Activated naive CD4-positive, alpha-beta T cell treated with anti-CD3 and anti-CD28 coated beads for 36 hours (primary cell): Measurements from ENCODE around the gene MNAT1. TPM values are rescaled to one million over a fixed set of nuclear protein-coding genes. Genes with fewer than 3 reads are reported as not detected.

ENCODE experiments used
- CTCF ChIA-PET: fragments of 350-600 bp; sonication (Branson Sonifier 250); formaldehyde crosslinking; loops from one replicate; lab custom pipeline; 2021; ENCODE audit warnings: antibody characterized with exemption; lab: Charles Lee
- DNase-seq: peaks from one replicate; pipeline ENCODE4 v3.0.0-alpha.2; 2020
- H3K27ac Mint-ChIP-seq: one replicate; pipeline ENCODE4 v1.8.0; 2021; ENCODE audit warnings: mild to moderate bottlenecking, mixed read lengths
- H3K27me3 Mint-ChIP-seq: one replicate; pipeline ENCODE4 v1.8.0; 2021; ENCODE audit warnings: low read depth, mixed read lengths
- H3K36me3 Mint-ChIP-seq: one replicate; pipeline ENCODE4 v1.8.0; 2021; ENCODE audit warnings: low read depth, mixed read lengths
- H3K4me1 Mint-ChIP-seq: one replicate; pipeline ENCODE4 v1.8.0; 2021; ENCODE audit warnings: low read depth, mixed read lengths
- H3K4me3 Mint-ChIP-seq: one replicate; pipeline ENCODE4 v1.8.0; 2021; ENCODE audit warnings: mild to moderate bottlenecking, moderate library complexity, mixed read lengths
- H3K9me3 Mint-ChIP-seq: one replicate; pipeline ENCODE4 v1.8.0; 2021; ENCODE audit warnings: mixed read lengths
- intact Hi-C: fragments of 100-400 bp; cut with micrococcal nuclease; formaldehyde crosslinking; loops from one replicate; pipeline ENCODE4 v1.15.1; 2023
- total RNA-seq, 2 experiments: library from RNA; stranded (reverse); gene quantifications; one replicate each; pipeline ENCODE4 v1.2.3, GENCODE V29; 2021

Gene MNAT1
- total RNA-seq, 2 experiments from 2014 or later, result 44.0 to 44.2 TPM

- Mint-ChIP-seq H3K9me3 (no peaks in the 10 kb centered on the region), H3K4me1 (peaks cover 2% of the 10 kb centered on the region), H3K27ac (no peak overlapping the region), H3K4me3 (no peak overlapping the region), H3K27me3 (no peaks in the 10 kb centered on the region), H3K36me3 (no peaks in the 10 kb centered on the region)
- intact Hi-C loops, result no loop called here
- CTCF ChIA-PET, result interaction anchor here (1.2 kb wide), 1 partner anchor 25 kb away, joined by 3 read pairs; no protein-coding TSS in a partner anchor
- no peak for DNase-seq
These were observed 190.7 kb downstream of the MNAT1 start for GRCh38 chr14:60925286-60925685.

- Mint-ChIP-seq H3K36me3 (no peaks in the 10 kb centered on the region), H3K4me1 (peaks cover 2% of the 10 kb centered on the region), H3K4me3 (no peak overlapping the region), H3K27me3 (no peaks in the 10 kb centered on the region), H3K9me3 (no peaks in the 10 kb centered on the region), H3K27ac (no peak overlapping the region)
- intact Hi-C loops, result no loop called here
- CTCF ChIA-PET, result no interaction called here
- no peak for DNase-seq
These were observed 191.4 kb downstream of the MNAT1 start for GRCh38 chr14:60926002-60926401.

- Mint-ChIP-seq H3K9me3 (no peaks in the 10 kb centered on the region), H3K27ac (no peak overlapping the region), H3K36me3 (peaks cover 1% of the 10 kb centered on the region), H3K27me3 (no peaks in the 10 kb centered on the region), H3K4me3 (no peak overlapping the region), H3K4me1 (no peaks in the 10 kb centered on the region)
- CTCF ChIA-PET, result no interaction called here
- intact Hi-C loops, result no loop called here
- no peak for DNase-seq
These were observed 196.7 kb downstream of the MNAT1 start for GRCh38 chr14:60931218-60931617.

DNA sequence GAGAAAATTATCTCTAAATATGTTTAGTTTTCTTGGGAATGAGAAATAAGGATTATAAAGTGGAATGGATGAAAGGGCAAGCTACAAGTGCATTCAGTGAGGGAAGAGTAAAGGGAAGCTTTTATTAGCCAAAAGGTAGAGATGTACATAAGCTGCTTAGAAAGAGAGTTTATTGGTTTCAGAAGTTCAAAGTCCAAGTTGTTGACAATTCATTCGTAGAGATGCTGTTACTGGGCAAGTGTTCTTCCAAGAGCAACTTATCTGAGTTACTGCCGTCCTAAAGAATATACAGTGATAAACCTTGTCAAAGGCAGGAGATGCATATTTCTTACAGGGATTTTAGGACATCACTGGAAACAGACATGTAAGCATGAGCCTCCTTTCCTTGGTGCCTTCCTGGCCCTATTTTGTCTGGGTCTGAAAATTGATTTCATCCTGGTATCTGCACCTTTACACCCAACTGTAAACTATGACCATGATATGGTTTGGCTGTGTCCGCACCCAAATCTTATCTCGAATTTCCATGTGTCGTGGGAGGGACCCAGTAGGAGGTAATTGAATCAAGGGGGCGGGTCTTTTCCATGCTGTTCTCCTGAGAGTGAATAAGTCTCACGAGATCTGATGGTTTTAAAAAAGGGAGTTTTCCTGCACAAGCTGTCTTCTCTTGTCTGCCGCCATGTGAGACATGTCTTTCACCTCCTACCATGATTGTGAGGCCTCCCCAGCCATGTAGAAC is 199.5 kb downstream of the MNAT1 start:
- no peak for DNase-seq
- no peak overlapping the region for H3K27ac Mint-ChIP-seq
- no peak overlapping the region for H3K4me3 Mint-ChIP-seq
- H3K27me3 Mint-ChIP-seq, result no peaks in the 10 kb centered on the region
- H3K36me3 Mint-ChIP-seq, result peaks cover 3% of the 10 kb centered on the region
- no peaks in the 10 kb centered on the region for H3K4me1 Mint-ChIP-seq
- H3K9me3 Mint-ChIP-seq, result peaks cover 1% of the 10 kb centered on the region
- intact Hi-C loops, result no loop called here
- CTCF ChIA-PET, result interaction anchor here (1.0 kb wide), 1 partner anchor 8 kb away, joined by 3 read pairs; no protein-coding TSS in a partner anchor

- Mint-ChIP-seq H3K4me1 (no peaks in the 10 kb centered on the region), H3K27ac (no peak overlapping the region), H3K27me3 (no peaks in the 10 kb centered on the region), H3K4me3 (no peak overlapping the region), H3K9me3 (peaks cover 1% of the 10 kb centered on the region), H3K36me3 (peaks cover 3% of the 10 kb centered on the region)
- CTCF ChIA-PET, result no interaction called here
- DNase-seq, result no peak
- intact Hi-C loops, result no loop called here
These were observed 200.8 kb downstream of the MNAT1 start for GRCh38 chr14:60935319-60935718.

- intact Hi-C loops, result no loop called here
- Mint-ChIP-seq H3K4me3 (no peak overlapping the region), H3K4me1 (peaks cover 7% of the 10 kb centered on the region), H3K27ac (no peak overlapping the region), H3K27me3 (no peaks in the 10 kb centered on the region), H3K9me3 (no peaks in the 10 kb centered on the region), H3K36me3 (peaks cover 19% of the 10 kb centered on the region)
- no peak for DNase-seq
- CTCF ChIA-PET, result no interaction called here
These were observed 209.1 kb downstream of the MNAT1 start for GRCh38 chr14:60943637-60944032.

DNA sequence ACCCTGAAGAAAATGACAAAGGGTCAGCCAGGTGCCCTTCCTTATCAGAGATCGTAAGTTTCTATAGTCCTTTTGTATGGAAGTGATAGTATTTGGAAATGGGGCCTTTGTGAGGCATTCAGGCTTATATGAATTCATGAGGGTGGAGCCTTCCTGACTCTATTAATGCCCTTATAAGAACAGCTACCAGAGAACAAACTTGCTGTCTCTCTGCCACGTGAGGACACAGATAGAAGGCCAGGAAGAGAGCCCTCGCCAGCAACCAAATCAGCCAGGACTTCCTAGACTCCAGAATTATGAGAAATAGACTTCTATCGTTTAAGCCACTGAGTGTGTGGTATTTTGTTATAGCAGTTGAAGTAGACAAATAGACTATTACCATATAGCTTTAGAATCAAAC is 209.6 kb downstream of the MNAT1 start:
- intact Hi-C loops, result no loop called here
- no peaks in the 10 kb centered on the region for H3K9me3 Mint-ChIP-seq

GRCh38 chr14:60945984-60946383 is 211.4 kb downstream of the MNAT1 start:
- H3K36me3 Mint-ChIP-seq, result peaks cover 17% of the 10 kb centered on the region
- peaks cover 7% of the 10 kb centered on the region for H3K4me1 Mint-ChIP-seq
- CTCF ChIA-PET, result no interaction called here
- H3K9me3 Mint-ChIP-seq, result no peaks in the 10 kb centered on the region
- H3K4me3 Mint-ChIP-seq, result no peak overlapping the region
- no peaks in the 10 kb centered on the region for H3K27me3 Mint-ChIP-seq
- DNase-seq, result no peak
- H3K27ac Mint-ChIP-seq, result no peak overlapping the region
- intact Hi-C loops, result no loop called here

More for the DNA sequence above, 209.6 kb downstream of the MNAT1 start:
- CTCF ChIA-PET, result no interaction called here
- peaks cover 7% of the 10 kb centered on the region for H3K4me1 Mint-ChIP-seq
- no peak overlapping the region for H3K27ac Mint-ChIP-seq
- DNase-seq, result no peak
- H3K4me3 Mint-ChIP-seq, result no peak overlapping the region
- peaks cover 19% of the 10 kb centered on the region for H3K36me3 Mint-ChIP-seq
- H3K27me3 Mint-ChIP-seq, result no peaks in the 10 kb centered on the region

DNA sequence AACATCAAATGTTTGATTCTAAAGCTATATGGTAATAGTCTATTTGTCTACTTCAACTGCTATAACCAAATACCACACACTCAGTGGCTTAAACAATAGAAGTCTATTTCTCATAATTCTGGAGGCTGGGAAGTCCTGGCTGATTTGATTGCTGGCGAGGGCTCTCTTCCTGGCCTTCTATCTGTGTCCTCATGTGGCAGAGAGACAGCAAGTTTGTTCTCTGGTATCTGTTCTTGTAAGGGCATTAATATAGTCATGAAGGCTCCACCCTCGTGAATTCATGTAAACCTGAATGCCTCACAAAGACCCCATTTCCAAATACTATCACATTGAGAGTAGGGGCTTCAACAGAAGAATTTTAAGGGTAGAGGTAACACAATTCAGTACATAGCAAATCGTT is 212.2 kb downstream of the MNAT1 start:
- H3K27me3 Mint-ChIP-seq, result no peaks in the 10 kb centered on the region
- intact Hi-C loops, result no loop called here
- no peak overlapping the region for H3K4me3 Mint-ChIP-seq
- H3K4me1 Mint-ChIP-seq, result peaks cover 7% of the 10 kb centered on the region
- H3K9me3 Mint-ChIP-seq, result no peaks in the 10 kb centered on the region
- H3K27ac Mint-ChIP-seq, result no peak overlapping the region
- no peak for DNase-seq
- CTCF ChIA-PET, result no interaction called here
- H3K36me3 Mint-ChIP-seq, result peaks cover 13% of the 10 kb centered on the region

GRCh38 chr14:60951776-60952435 is 217.3 kb downstream of the MNAT1 start:
- peaks cover 9% of the 10 kb centered on the region for H3K4me1 Mint-ChIP-seq
- no peak overlapping the region for H3K4me3 Mint-ChIP-seq
- H3K36me3 Mint-ChIP-seq, result peaks cover 21% of the 10 kb centered on the region
- peaks cover 12% of the 10 kb centered on the region for H3K9me3 Mint-ChIP-seq
- H3K27ac Mint-ChIP-seq, result no peak overlapping the region
- no peaks in the 10 kb centered on the region for H3K27me3 Mint-ChIP-seq
- intact Hi-C loops, result no loop called here
- CTCF ChIA-PET, result no interaction called here
- no peak for DNase-seq

- H3K9me3 Mint-ChIP-seq, result peaks cover 32% of the 10 kb centered on the region
- intact Hi-C loops, result loop anchor here (1.0 kb wide), 1 partner anchor 9 kb away; no protein-coding TSS in a partner anchor
- no peaks in the 10 kb centered on the region for H3K27me3 Mint-ChIP-seq
- CTCF ChIA-PET, result no interaction called here
- peaks cover 37% of the 10 kb centered on the region for H3K36me3 Mint-ChIP-seq
- peaks cover 13% of the 10 kb centered on the region for H3K4me1 Mint-ChIP-seq
- no peak overlapping the region for H3K4me3 Mint-ChIP-seq
- no peak overlapping the region for H3K27ac Mint-ChIP-seq
- DNase-seq, result no peak
These were observed 221.6 kb downstream of the MNAT1 start for GRCh38 chr14:60956202-60956601.

- Mint-ChIP-seq H3K27ac (no peak overlapping the region), H3K4me3 (no peak overlapping the region), H3K9me3 (peaks cover 32% of the 10 kb centered on the region)
These were observed 222.1 kb downstream of the MNAT1 start for GRCh38 chr14:60956632-60957031.

GRCh38 chr14:60958146-60958545 is 223.6 kb downstream of the MNAT1 start:
- H3K4me3 Mint-ChIP-seq, result no peak overlapping the region
- no peak overlapping the region for H3K27ac Mint-ChIP-seq
- peaks cover 39% of the 10 kb centered on the region for H3K36me3 Mint-ChIP-seq
- H3K27me3 Mint-ChIP-seq, result no peaks in the 10 kb centered on the region
- CTCF ChIA-PET, result no interaction called here
- no peak for DNase-seq
- peaks cover 32% of the 10 kb centered on the region for H3K9me3 Mint-ChIP-seq
- intact Hi-C loops, result no loop called here
- peaks cover 13% of the 10 kb centered on the region for H3K4me1 Mint-ChIP-seq

More at GRCh38 chr14:60956632-60957031, 222.1 kb downstream of the MNAT1 start:
- DNase-seq, result no peak
- intact Hi-C loops, result loop anchor here (1.0 kb wide), 1 partner anchor 9 kb away; no protein-coding TSS in a partner anchor
- Mint-ChIP-seq H3K36me3 (peaks cover 39% of the 10 kb centered on the region), H3K27me3 (no peaks in the 10 kb centered on the region), H3K4me1 (peaks cover 13% of the 10 kb centered on the region)
- CTCF ChIA-PET, result no interaction called here
